ENCODE measurements around the gene SYNPR.
"Not testable (repeated sequence)": the region's sequence is repeated elsewhere in the genome, so short reads cannot be mapped to it uniquely, and the experiment has no call there.

The SYNPR gene

GRCh38 chr3:63639806-63640205 is 361.7 kb downstream of the SYNPR start:
- DNase-seq (ENCODE audit: low spot score), result no peak
- TF ChIP-seq, protein P1, sequence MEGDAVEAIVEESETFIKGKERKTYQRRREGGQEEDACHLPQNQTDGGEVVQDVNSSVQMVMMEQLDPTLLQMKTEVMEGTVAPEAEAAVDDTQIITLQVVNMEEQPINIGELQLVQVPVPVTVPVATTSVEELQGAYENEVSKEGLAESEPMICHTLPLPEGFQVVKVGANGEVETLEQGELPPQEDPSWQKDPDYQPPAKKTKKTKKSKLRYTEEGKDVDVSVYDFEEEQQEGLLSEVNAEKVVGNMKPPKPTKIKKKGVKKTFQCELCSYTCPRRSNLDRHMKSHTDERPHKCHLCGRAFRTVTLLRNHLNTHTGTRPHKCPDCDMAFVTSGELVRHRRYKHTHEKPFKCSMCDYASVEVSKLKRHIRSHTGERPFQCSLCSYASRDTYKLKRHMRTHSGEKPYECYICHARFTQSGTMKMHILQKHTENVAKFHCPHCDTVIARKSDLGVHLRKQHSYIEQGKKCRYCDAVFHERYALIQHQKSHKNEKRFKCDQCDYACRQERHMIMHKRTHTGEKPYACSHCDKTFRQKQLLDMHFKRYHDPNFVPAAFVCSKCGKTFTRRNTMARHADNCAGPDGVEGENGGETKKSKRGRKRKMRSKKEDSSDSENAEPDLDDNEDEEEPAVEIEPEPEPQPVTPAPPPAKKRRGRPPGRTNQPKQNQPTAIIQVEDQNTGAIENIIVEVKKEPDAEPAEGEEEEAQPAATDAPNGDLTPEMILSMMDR (IDR thresholded peaks at IDR 0.05; ENCODE audit: extremely low read depth, missing control alignments), result no peak

DNA sequence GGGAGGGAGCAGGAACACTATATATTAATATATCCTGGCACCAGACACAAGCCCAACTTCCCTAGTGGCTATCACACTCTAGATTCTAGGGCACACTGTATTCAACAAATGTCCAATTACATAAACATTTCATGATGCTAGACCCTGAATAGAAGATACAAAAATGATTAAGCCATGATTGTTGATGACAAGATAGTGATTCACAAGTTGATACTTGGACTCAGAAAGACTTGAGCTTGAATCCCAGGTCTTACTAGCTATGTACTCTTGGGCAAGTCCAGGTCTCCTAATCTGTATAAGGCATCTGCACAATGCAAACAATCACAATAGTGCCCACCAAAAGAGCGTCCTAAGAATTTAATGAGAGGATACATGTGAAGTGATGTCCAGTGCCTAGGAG is 364.4 kb downstream of the SYNPR start:
- TF ChIP-seq, protein P1 (IDR thresholded peaks at IDR 0.05; ENCODE audit: extremely low read depth, missing control alignments), result no peak
- no peak for DNase-seq (ENCODE audit: low spot score)

GRCh38 chr3:63644212-63644797 is 366.2 kb downstream of the SYNPR start:
- TF ChIP-seq, protein P1 (IDR thresholded peaks at IDR 0.05; ENCODE audit: extremely low read depth, missing control alignments), result no peak
- DNase-seq (ENCODE audit: low spot score), result no peak

GRCh38 chr3:63644928-63645781 is 367.0 kb downstream of the SYNPR start:
- DNase-seq (ENCODE audit: low spot score), result not testable (repeated sequence)

DNA sequence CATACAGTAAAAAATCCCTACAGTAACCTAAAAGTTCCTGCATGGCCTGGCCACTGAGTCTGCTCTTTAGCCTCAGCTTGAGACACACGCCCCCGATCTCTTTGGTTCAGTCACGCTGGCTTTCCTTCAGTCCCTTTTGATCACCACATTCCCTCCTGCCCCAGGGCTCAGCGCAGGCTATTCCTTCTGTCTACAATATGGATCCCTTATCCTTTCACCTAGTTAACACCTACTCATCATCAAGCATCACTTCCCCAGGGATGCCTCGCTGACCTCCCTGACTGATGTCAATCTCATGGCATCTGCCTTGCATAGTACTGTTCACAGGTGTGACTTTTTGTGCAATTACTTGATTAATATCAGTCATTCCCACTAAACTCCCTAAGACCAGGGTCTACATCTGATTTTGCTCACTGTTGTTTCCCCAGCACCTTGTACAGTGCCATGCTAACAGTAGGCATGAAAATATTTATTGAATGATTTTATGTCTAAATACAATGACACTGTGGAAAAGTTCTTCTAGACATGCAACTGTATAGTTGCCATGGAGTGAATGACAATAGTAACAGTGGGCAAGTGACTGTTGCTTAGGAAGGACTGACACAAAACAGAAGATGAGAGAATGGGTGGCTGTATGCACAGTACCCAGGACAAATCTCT is 374.1 kb downstream of the SYNPR start, which contains the start of gene SNTN:
Gene SNTN (plus strand): TSS at position 610 of the 660 bp plus-strand sequence. CDS start 13 bp downstream, at position 623.
- TF ChIP-seq, protein P1 (IDR thresholded peaks at IDR 0.05; ENCODE audit: extremely low read depth, missing control alignments), result no peak
- no peak for DNase-seq (ENCODE audit: low spot score)

GRCh38 chr3:63654211-63654610 is 376.1 kb downstream of the SYNPR start:
- TF ChIP-seq, protein P1 (IDR thresholded peaks at IDR 0.05; ENCODE audit: extremely low read depth, missing control alignments), result no peak
- DNase-seq (ENCODE audit: low spot score), result no peak

DNA sequence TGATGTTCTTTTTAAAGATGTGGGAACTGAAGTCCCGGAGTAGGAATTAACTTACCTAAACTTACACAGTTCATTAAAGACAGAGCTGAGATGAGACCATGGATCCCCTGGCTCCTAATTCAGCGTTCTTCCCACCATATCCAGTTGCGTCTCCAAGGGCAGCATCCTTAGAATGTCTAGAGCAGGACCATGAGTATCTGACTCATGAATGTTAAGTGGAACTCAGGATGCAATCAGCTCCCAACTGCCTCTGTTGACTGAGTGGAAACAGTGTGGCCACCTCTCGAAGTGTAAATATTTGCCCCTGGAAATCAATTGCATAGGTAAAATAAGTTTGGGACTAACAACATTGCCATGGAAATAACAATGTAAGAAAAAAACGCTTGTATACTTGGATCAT is 376.8 kb downstream of the SYNPR start:
- DNase-seq (ENCODE audit: low spot score), result no peak
- TF ChIP-seq, protein P1 (IDR thresholded peaks at IDR 0.05; ENCODE audit: extremely low read depth, missing control alignments), result no peak

Data from GM20000 (cell line).